GM23338 (cell line): ENCODE results near the gene CEACAM16. TPM values are rescaled to one million over a fixed set of nuclear protein-coding genes. Genes with fewer than 3 reads are reported as not detected.

ENCODE experiments used
- ATAC-seq: fragments of 200-7000 bp; cut with Tn5 transposase; 3 replicates; pipeline ENCODE4 v1.9.1; 2020
- DNase-seq: peaks from one replicate; pipeline ENCODE4 v3.0.0-alpha.2; 2015; ENCODE audit warnings: low spot score
- H2AFZ ChIP-seq: fragments of 200-600 bp; sonication (generic); 2 replicates; pipeline ENCODE4 v1.8.0; 2016; ENCODE audit warnings: antibody characterized with exemption, mild to moderate bottlenecking, moderate library complexity
- H3F3A ChIP-seq: fragments of 200-600 bp; sonication (generic); replicated peaks from 2 replicates; pipeline ENCODE4 v1.8.0; 2017; ENCODE audit warnings: antibody characterized with exemption, mixed run types, low read depth
- H3K27ac ChIP-seq: fragments of 200-600 bp; sonication (generic); 2 replicates; pipeline ENCODE4 v1.6.1; 2016; ENCODE audit warnings: low read depth
- H3K27me3 ChIP-seq: fragments of 200-600 bp; sonication (generic); 2 replicates; pipeline ENCODE4 v1.8.0; 2016; ENCODE audit warnings: mild to moderate bottlenecking, mixed run types, moderate library complexity; ENCODE audit not compliant: insufficient read depth
- H3K36me3 ChIP-seq: fragments of 200-600 bp; sonication (generic); 2 replicates; pipeline ENCODE4 v1.8.0; 2016; ENCODE audit warnings: mild to moderate bottlenecking; ENCODE audit not compliant: insufficient read depth
- H3K4me1 ChIP-seq: fragments of 200-600 bp; sonication (generic); 2 replicates; pipeline ENCODE4 v1.8.0; 2016; ENCODE audit warnings: mild to moderate bottlenecking, moderate library complexity; ENCODE audit not compliant: insufficient read depth
- H3K4me2 ChIP-seq: fragments of 200-600 bp; sonication (generic); 2 replicates; pipeline ENCODE4 v1.7.1; 2017; ENCODE audit warnings: mixed run types
- H3K4me3 ChIP-seq: fragments of 200-600 bp; sonication (generic); 2 replicates; pipeline ENCODE4 v1.6.1; 2016; ENCODE audit warnings: mixed run types
- H3K79me2 ChIP-seq: fragments of 200-600 bp; sonication (generic); replicated peaks from 2 replicates; pipeline ENCODE4 v1.8.0; 2017; ENCODE audit warnings: mild to moderate bottlenecking; ENCODE audit not compliant: insufficient read depth
- H3K9me2 ChIP-seq: fragments of 200-600 bp; sonication (generic); 2 replicates; pipeline ENCODE4 v1.8.0; 2017; ENCODE audit not compliant: insufficient read depth
- H4K20me1 ChIP-seq: fragments of 200-600 bp; sonication (generic); replicated peaks from 2 replicates; pipeline ENCODE4 v1.8.0; 2017; ENCODE audit warnings: mild to moderate bottlenecking; ENCODE audit not compliant: insufficient read depth
- H3K27ac Mint-ChIP-seq: 2 replicates; pipeline ENCODE4 v1.8.0; 2020; ENCODE audit warnings: inconsistent platforms, mild to moderate bottlenecking, moderate library complexity, mixed read lengths
- H3K27me3 Mint-ChIP-seq: 3 replicates; pipeline ENCODE4 v1.8.0; 2022; ENCODE audit warnings: low read depth, mild to moderate bottlenecking, moderate library complexity, mixed read lengths, inconsistent platforms; ENCODE audit not compliant: insufficient read depth, poor library complexity
- H3K36me3 Mint-ChIP-seq: 3 replicates; pipeline ENCODE4 v1.8.0; 2021; ENCODE audit warnings: low read depth, mild to moderate bottlenecking, inconsistent platforms, moderate library complexity, mixed read lengths
- H3K4me1 Mint-ChIP-seq: 3 replicates; pipeline ENCODE4 v1.8.0; 2020; ENCODE audit warnings: mild to moderate bottlenecking, inconsistent platforms, mixed read lengths
- H3K4me3 Mint-ChIP-seq: 3 replicates; pipeline ENCODE4 v1.8.0; 2021; ENCODE audit warnings: moderate library complexity, mild to moderate bottlenecking, inconsistent platforms, mixed read lengths
- H3K9me3 Mint-ChIP-seq: 3 replicates; pipeline ENCODE4 v1.8.0; 2020; ENCODE audit warnings: moderate library complexity, mild to moderate bottlenecking, inconsistent platforms, mixed read lengths
- CREB1 ChIP-seq: fragments of 250-450 bp; sonication (Bioruptor Pico); IDR thresholded peaks from 2 replicates; pipeline ENCODE4 v1.5.0; 2020; ENCODE audit warnings: low read depth, mild to moderate bottlenecking, moderate library complexity
- CTCF ChIP-seq, 2 experiments: fragments of 200-600 bp in 1 of 2; sonication (generic) in 1 of 2; conservative IDR thresholded peaks; 2 replicates each; pipeline versions ENCODE4 v1.5.1 to v1.6.1; 2016 to 2017; ENCODE audit warnings: antibody characterized with exemption in 2 of 2, low read depth in 2 of 2, mild to moderate bottlenecking in 2 of 2, moderate library complexity in 1 of 2
- EZH2phosphoT487 ChIP-seq: fragments of 200-600 bp; sonication (generic); IDR thresholded peaks from one replicate; pipeline ENCODE4 v1.8.1; 2018; ENCODE audit warnings: antibody characterized with exemption; ENCODE audit not compliant: unreplicated experiment
- JUNB ChIP-seq: IDR thresholded peaks from one replicate; pipeline ENCODE4 v1.6.1; 2016; ENCODE audit warnings: antibody characterized with exemption; ENCODE audit not compliant: unreplicated experiment
- NANOG ChIP-seq: IDR thresholded peaks from 2 replicates; pipeline ENCODE4 v1.6.1; 2016; ENCODE audit warnings: antibody characterized with exemption, borderline replicate concordance
- STAT1 ChIP-seq: IDR thresholded peaks from one replicate; pipeline ENCODE4 v1.6.1; 2016; ENCODE audit warnings: antibody characterized with exemption; ENCODE audit not compliant: unreplicated experiment
- ZNF114 ChIP-seq: fragments of 250-450 bp; sonication (Bioruptor Pico); IDR thresholded peaks from 2 replicates; pipeline ENCODE4 v1.5.0; 2020; ENCODE audit warnings: mild to moderate bottlenecking, moderate library complexity
- polyA plus RNA-seq: library from polyadenylated mRNA; unstranded; fragments of >200 nt; fragmentation: Nextera tagmentation; extraction: Ambion mirVana; gene quantifications from 2 replicates; pipeline ENCODE4 v1.2.1, GENCODE V29; 2016
- total RNA-seq: library from RNA; depleted of rRNA; stranded (reverse); fragments of >200 nt; shearing (Covaris generic); gene quantifications from 2 replicates; pipeline ENCODE4 v1.2.3, GENCODE V29; 2014
- TF ChIP-seq, protein P1 (sequence below): IDR thresholded peaks from one replicate; pipeline ENCODE4 v1.6.1; 2018; ENCODE audit warnings: antibody characterized with exemption; ENCODE audit not compliant: unreplicated experiment
- TF ChIP-seq, protein P2 (sequence below): IDR thresholded peaks from 2 replicates; pipeline ENCODE4 v1.6.1; 2016; ENCODE audit warnings: antibody characterized with exemption

CEACAM16 gene
- total and polyA plus RNA-seq, 2 experiments from 2014 or later, result not detected

DNA sequence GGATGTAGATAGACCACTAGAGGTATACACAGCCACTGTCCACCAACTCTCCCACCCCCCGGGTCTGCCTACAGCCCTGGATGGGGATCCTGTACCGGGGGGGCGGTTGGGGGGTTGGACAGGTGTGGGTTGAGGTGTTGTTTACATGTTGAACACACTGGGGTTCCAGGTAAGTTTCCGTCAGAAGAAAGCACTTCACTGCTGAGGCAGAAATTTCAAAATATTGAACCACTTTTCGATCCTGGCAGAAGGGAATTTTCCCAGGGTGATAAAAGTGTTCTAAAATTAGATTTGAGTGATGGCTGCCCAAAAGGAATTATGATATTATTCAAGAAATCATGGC lies 6.6 kb upstream of the CEACAM16 start (continued):
- TF ChIP-seq EZH2phosphoT487 (no peak), JUNB (no peak), STAT1 (no peak)
- TF ChIP-seq, protein P1, sequence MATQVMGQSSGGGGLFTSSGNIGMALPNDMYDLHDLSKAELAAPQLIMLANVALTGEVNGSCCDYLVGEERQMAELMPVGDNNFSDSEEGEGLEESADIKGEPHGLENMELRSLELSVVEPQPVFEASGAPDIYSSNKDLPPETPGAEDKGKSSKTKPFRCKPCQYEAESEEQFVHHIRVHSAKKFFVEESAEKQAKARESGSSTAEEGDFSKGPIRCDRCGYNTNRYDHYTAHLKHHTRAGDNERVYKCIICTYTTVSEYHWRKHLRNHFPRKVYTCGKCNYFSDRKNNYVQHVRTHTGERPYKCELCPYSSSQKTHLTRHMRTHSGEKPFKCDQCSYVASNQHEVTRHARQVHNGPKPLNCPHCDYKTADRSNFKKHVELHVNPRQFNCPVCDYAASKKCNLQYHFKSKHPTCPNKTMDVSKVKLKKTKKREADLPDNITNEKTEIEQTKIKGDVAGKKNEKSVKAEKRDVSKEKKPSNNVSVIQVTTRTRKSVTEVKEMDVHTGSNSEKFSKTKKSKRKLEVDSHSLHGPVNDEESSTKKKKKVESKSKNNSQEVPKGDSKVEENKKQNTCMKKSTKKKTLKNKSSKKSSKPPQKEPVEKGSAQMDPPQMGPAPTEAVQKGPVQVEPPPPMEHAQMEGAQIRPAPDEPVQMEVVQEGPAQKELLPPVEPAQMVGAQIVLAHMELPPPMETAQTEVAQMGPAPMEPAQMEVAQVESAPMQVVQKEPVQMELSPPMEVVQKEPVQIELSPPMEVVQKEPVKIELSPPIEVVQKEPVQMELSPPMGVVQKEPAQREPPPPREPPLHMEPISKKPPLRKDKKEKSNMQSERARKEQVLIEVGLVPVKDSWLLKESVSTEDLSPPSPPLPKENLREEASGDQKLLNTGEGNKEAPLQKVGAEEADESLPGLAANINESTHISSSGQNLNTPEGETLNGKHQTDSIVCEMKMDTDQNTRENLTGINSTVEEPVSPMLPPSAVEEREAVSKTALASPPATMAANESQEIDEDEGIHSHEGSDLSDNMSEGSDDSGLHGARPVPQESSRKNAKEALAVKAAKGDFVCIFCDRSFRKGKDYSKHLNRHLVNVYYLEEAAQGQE, result no peak

DNA sequence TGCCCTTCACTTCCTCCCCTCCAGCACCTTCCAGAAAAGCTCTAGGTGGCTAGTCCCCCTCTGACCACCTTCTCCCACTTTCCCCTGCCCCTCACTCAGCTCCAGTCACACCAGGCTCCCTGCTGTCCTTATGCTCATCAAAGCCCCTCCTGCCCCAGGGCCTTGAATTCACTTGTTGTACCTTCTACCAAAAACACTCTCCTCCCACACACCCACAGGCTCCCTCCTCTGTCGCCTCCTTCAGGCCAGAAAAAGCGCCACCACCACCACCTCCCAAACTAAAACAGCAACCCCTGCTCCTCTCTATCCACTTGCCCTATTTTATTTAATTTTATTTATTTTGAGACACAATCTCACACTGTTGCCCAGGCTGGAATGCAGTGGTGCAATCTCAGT lies 4.8 kb upstream of the CEACAM16 start:
- H3K4me1 ChIP-seq, result peaks cover 6% of the 10 kb centered on the region; the same call in 1 of the 2 replicates
- H3K9me2 ChIP-seq, result no peaks in the 10 kb centered on the region
- H3K79me2 ChIP-seq, result no peaks in the 10 kb centered on the region
- H3K4me2 ChIP-seq, result no peak overlapping the region
- peak; percentile 11; the same call in 2 of the 3 replicates for ATAC-seq
- no peaks in the 10 kb centered on the region for H3K36me3 Mint-ChIP-seq
- H3K4me3 Mint-ChIP-seq, result no peak overlapping the region
- no peaks in the 10 kb centered on the region for H3K36me3 ChIP-seq
- no peak overlapping the region for H3K27ac ChIP-seq
- no peaks in the 10 kb centered on the region for H4K20me1 ChIP-seq
- no peaks in the 10 kb centered on the region for H3F3A ChIP-seq
- peaks cover 15% of the 10 kb centered on the region for H3K27me3 Mint-ChIP-seq
- no peaks in the 10 kb centered on the region for H3K9me3 Mint-ChIP-seq
- H3K27ac Mint-ChIP-seq, result no peak overlapping the region
- no peaks in the 10 kb centered on the region for H3K27me3 ChIP-seq
- H2AFZ ChIP-seq, result no peak overlapping the region
- no peak overlapping the region for H3K4me3 ChIP-seq
- peak; percentile 53 for DNase-seq
- peaks cover 29% of the 10 kb centered on the region; the same call in 2 of the 3 replicates for H3K4me1 Mint-ChIP-seq
- TF ChIP-seq NANOG, result no peak
- no peak for TF ChIP-seq CREB1
- TF ChIP-seq, protein P2, sequence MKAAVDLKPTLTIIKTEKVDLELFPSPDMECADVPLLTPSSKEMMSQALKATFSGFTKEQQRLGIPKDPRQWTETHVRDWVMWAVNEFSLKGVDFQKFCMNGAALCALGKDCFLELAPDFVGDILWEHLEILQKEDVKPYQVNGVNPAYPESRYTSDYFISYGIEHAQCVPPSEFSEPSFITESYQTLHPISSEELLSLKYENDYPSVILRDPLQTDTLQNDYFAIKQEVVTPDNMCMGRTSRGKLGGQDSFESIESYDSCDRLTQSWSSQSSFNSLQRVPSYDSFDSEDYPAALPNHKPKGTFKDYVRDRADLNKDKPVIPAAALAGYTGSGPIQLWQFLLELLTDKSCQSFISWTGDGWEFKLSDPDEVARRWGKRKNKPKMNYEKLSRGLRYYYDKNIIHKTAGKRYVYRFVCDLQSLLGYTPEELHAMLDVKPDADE, result no peak
- TF ChIP-seq, protein P1, result no peak
- no peak for TF ChIP-seq ZNF114
- peak; percentile 61 to 63 for TF ChIP-seq CTCF (conservative IDR thresholded peaks at IDR 0.05; ENCODE audit: low read depth in 2 of 2)
